Right kidney (tissue), 1 donor: ENCODE measurements around the gene C11orf42.
A peak's percentile ranks its signal among the peaks of the same experiment; 100 is the strongest.

ENCODE experiments used
- DNase-seq: peaks from one replicate; pipeline ENCODE4 v3.0.0-alpha.2; 2016

Gene C11orf42

DNA sequence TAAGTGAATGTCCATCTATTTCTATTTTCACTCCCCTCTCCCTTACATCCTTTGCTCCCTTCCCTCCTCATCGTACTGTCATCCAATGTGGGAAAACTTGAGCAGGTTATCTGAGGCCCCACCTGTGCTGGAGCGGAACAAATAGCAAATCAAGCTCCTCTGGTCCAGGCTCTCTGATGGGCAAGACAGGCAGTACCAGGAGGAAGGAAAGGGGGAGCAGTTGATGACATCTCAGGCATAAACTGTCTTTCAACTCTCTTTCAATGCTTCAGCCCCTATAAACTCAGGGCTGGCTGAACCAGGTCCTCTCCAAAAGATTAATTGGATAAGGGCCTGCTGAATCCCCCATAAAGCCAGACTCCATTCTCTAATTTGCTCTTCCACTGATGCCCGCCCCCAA, 52.8 kb downstream of the C11orf42 start:
- no peak for DNase-seq

DNA sequence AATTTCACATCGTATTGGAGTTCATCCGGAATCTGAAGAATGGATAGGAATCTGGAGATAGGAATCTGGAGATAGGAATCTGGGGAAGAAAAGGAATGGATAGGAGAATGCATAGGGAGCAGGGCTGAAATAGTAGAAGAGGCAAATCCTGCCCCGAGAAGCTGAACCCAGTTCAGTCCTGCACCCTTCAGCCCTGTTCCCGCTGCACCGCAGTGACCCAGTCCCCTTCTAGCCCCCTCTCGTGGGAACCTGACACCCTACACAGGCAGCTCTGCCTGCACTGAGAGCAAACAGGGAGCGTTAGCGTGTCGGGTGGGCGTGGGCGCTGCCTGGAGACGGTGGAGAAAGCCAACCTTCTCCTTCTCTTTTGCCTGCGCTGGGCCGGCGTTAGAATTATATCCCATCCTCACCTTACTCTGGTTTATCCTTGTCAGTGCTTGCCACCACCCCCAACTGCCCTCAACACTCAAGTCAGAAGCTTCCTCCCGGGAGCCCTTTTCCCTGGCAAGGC, 53.3 kb downstream of the C11orf42 start:
- DNase-seq: peak; percentile 46

DNA sequence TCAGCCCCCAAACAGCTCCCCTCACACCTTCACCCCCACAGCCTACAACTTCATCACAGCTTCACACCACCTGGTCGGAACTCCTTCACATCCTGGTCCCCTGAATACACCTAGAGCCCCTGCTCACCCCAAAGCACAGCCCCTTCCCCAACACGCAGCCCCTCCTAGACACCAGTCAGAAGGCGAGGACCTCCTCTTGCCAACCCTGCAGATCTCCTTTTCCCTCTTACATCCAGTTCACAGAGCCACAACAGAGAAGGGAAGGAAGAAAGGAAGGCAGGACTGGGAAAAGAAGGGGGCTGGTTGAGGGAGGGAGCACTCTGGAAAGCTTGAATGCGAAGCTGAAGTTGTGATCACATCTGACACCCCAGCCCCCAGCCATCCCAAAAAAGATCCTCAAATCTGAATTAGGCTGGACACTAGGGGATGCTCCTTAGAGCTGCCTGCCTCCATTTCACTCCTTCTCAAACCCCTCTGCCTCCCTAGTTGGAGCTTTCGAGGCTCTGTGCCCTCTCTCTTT, 54.9 kb downstream of the C11orf42 start:
- no peak for DNase-seq
